ENCODE measurements around the gene ARFGEF3. TPM values are rescaled to one million over a fixed set of nuclear protein-coding genes. Genes with fewer than 3 reads are reported as not detected.

The ARFGEF3 gene
- total and polyA plus RNA-seq, 4 donors, result 4.7 to 28.1 (median 14.0) TPM

GRCh38 chr6:138250513-138251247, 88.9 kb downstream of the ARFGEF3 start:
- 74 to 87% methylated on average over 16 of the region's 16 CpGs for WGBS, 2 donors
- no peaks in the 10 kb centered on the region for H3K9me3 ChIP-seq (ENCODE audit: control insufficient read depth in 4 of 4, insufficient read depth in 3 of 4, low read length in 3 of 4)
- H3K4me3 ChIP-seq, result no peak overlapping the region
- H3K4me1 ChIP-seq (ENCODE audit: control insufficient read depth in 5 of 5, insufficient read depth in 5 of 5, low read length in 5 of 5), result no peaks in the 10 kb centered on the region
- peak; percentile 77 for ATAC-seq (ENCODE audit: insufficient read depth, low FRiP score)
- peaks cover 0 to 3% (median 0%) of the 10 kb centered on the region in 4 donors for H3K36me3 ChIP-seq (ENCODE audit: control insufficient read depth in 4 of 4, insufficient read depth in 4 of 4, low read length in 4 of 4)
- DNase-seq, result peak; percentile 23 to 31 (median 26)
- no peak for TF ChIP-seq CTCF (IDR thresholded peaks at IDR 0.05; ENCODE audit: control extremely low read depth, extremely low read depth)
- no peak overlapping the region for H3K9ac ChIP-seq (ENCODE audit: insufficient read depth in 1 of 2, low read length in 2 of 2)
- peak overlapping the region in 1 of 2 donors; percentile 89 for H3K27ac ChIP-seq (ENCODE audit: low read depth in 1 of 2, low read length in 1 of 2)
- H3K27me3 ChIP-seq (ENCODE audit: control insufficient read depth in 3 of 3, insufficient read depth in 3 of 3, low read length in 2 of 3), result no peaks in the 10 kb centered on the region

GRCh38 chr6:138253731-138254130, 92.0 kb downstream of the ARFGEF3 start:
- Histone ChIP-seq H3K4me1 (ENCODE audit: control insufficient read depth in 5 of 5, insufficient read depth in 5 of 5, low read length in 5 of 5) (peaks cover 0 to under 1% (median 0%) of the 10 kb centered on the region in 5 donors), H3K36me3 (ENCODE audit: control insufficient read depth in 4 of 4, insufficient read depth in 4 of 4, low read length in 4 of 4) (peaks cover 0 to 5% (median 0%) of the 10 kb centered on the region in 4 donors), H3K27me3 (ENCODE audit: control insufficient read depth in 3 of 3, insufficient read depth in 3 of 3, low read length in 2 of 3) (no peaks in the 10 kb centered on the region), H3K9ac (ENCODE audit: insufficient read depth in 1 of 2, low read length in 2 of 2) (no peak overlapping the region), H3K27ac (ENCODE audit: low read depth in 1 of 2, low read length in 1 of 2) (no peak overlapping the region), H3K4me3 (no peak overlapping the region), H3K9me3 (ENCODE audit: control insufficient read depth in 4 of 4, insufficient read depth in 3 of 4, low read length in 3 of 4) (no peaks in the 10 kb centered on the region)
- DNase-seq (no peak), ATAC-seq (ENCODE audit: insufficient read depth, low FRiP score) (no peak)
- 97 to 98% methylated on average over 11 of the region's 11 CpGs for WGBS, 2 donors
- TF ChIP-seq CTCF (IDR thresholded peaks at IDR 0.05; ENCODE audit: control extremely low read depth, extremely low read depth), result no peak

- 95 to 96% methylated on average over 20 of the region's 20 CpGs for WGBS, 2 donors
- H3K4me1 ChIP-seq (ENCODE audit: control insufficient read depth in 5 of 5, insufficient read depth in 5 of 5, low read length in 5 of 5), result peaks cover 0 to 7% (median 0%) of the 10 kb centered on the region in 5 donors
- no peak for TF ChIP-seq CTCF (IDR thresholded peaks at IDR 0.05; ENCODE audit: control extremely low read depth, extremely low read depth)
- H3K36me3 ChIP-seq (ENCODE audit: control insufficient read depth in 4 of 4, insufficient read depth in 4 of 4, low read length in 4 of 4), result peaks cover 0 to 5% (median 0%) of the 10 kb centered on the region in 4 donors
- no peak overlapping the region for H3K4me3 ChIP-seq
- DNase-seq (no peak), ATAC-seq (ENCODE audit: insufficient read depth, low FRiP score) (no peak)
- no peak overlapping the region for H3K27ac ChIP-seq (ENCODE audit: low read depth in 1 of 2, low read length in 1 of 2)
- no peak overlapping the region for H3K9ac ChIP-seq (ENCODE audit: insufficient read depth in 1 of 2, low read length in 2 of 2)
- no peaks in the 10 kb centered on the region for H3K9me3 ChIP-seq (ENCODE audit: control insufficient read depth in 4 of 4, insufficient read depth in 3 of 4, low read length in 3 of 4)
- no peaks in the 10 kb centered on the region for H3K27me3 ChIP-seq (ENCODE audit: control insufficient read depth in 3 of 3, insufficient read depth in 3 of 3, low read length in 2 of 3)
Observed at GRCh38 chr6:138255443-138255842, 93.7 kb downstream of the ARFGEF3 start.

Data from lung (tissue), 12 donors.